ENCODE data around the gene FDCSP. TPM values are rescaled to one million over a fixed set of nuclear protein-coding genes. Genes with fewer than 3 reads are reported as not detected.

Gene FDCSP
- total and polyA plus RNA-seq, 9 donors, result 18.3 TPM; not detected in 8

DNA sequence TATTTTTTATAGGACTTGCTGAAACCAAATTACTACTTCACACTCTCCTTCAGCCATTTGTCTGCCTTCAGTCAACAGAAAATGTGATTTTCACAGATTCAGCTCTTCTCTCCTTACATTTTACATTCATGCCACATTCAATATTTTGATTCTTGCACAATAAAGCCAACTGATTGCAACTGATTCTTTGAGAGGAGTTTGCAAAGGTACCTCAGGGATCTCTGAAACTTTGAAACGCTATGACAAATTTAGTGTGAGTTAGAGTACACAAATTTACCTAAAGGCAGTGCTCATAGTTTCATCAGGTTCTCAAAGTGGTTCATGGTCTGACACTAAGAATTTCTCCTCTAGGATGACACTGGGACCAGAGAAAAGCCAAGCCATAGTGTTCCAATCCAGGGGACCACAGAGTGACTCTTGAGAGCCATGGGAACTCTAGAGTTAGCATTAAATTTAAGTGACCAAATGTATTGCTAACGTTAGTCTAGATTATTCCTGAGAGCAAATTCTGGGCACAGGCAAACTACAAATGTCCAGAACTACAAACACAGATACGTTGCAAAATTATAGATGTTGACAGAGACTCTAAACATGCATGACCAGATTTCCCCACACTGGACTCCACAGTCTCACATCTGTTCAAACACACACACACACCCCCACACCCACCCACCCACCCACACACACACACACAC, 25.5 kb downstream of the FDCSP start:
- DNase-seq, result no peak
- no peaks in the 10 kb centered on the region for H3K9me3 ChIP-seq
- WGBS, 3 donors, result 11 to 59% (median 25%) methylated on average over 3 of the region's 3 CpGs
- no peak overlapping the region for H3K27ac ChIP-seq
- no peak overlapping the region for H3K4me3 ChIP-seq
- peaks cover 5% of the 10 kb centered on the region for H3K27me3 ChIP-seq
- TF ChIP-seq POLR2A (IDR thresholded peaks at IDR 0.05) (no peak), CTCF (IDR thresholded peaks at IDR 0.05) (no peak), EP300 (IDR thresholded peaks at IDR 0.05) (no peak)
- no peaks in the 10 kb centered on the region for H3K4me1 ChIP-seq (ENCODE audit: insufficient read depth)
- intact Hi-C loops (cut with DNase I), result no loop called here
- no peaks in the 10 kb centered on the region for H3K36me3 ChIP-seq

DNA sequence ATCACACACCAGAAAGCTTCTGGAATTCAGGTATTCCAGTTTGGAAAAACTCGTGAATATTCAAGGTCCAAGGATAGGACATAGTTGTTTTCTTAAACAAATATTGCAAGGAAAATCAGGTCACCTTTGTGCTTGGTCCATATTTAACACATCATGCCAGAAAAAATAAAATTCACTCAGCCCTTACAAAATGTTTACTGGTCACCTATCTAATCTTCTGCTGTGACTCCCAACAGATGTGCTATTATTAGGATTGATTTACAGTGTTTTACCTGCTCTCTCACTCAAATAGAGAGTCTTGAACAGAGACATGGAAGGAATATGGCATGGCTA, 26.0 kb downstream of the FDCSP start:
- no peak for DNase-seq
- no peaks in the 10 kb centered on the region for H3K36me3 ChIP-seq
- no peak for TF ChIP-seq POLR2A (IDR thresholded peaks at IDR 0.05)
- TF ChIP-seq CTCF (IDR thresholded peaks at IDR 0.05), result no peak
- TF ChIP-seq EP300 (IDR thresholded peaks at IDR 0.05), result no peak
- H3K4me1 ChIP-seq (ENCODE audit: insufficient read depth), result no peaks in the 10 kb centered on the region
- 10 to 41% (median 13%) methylated on average over 1 of the region's 1 CpG for WGBS, 3 donors
- H3K4me3 ChIP-seq, result no peak overlapping the region
- peaks cover 5% of the 10 kb centered on the region for H3K27me3 ChIP-seq
- intact Hi-C loops (cut with DNase I), result no loop called here
- no peak overlapping the region for H3K27ac ChIP-seq
- H3K9me3 ChIP-seq, result no peaks in the 10 kb centered on the region

DNA sequence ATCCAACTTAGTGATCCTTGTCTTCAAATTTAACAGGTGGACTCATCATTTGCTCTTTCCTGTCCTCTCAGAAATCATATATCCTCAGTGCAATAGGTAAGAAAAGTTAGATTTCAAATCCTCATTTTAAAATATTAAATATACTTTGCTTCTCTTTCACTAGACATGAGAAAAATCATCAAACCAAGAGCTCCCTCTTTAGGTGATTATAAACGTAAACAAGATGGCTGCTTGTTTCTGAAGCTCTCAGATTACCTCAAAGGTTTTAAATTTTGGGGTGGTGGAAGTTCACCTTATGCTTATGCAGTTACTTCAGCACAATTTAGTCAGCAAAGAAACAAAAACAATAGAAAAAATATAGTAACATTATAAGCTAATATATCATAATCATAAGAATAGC, 43.8 kb downstream of the FDCSP start:
- TF ChIP-seq POLR2A (IDR thresholded peaks at IDR 0.05), result no peak
- no peak for TF ChIP-seq EP300 (IDR thresholded peaks at IDR 0.05)
- TF ChIP-seq CTCF (IDR thresholded peaks at IDR 0.05), result no peak
- no peak for DNase-seq
- Histone ChIP-seq H3K9me3 (no peaks in the 10 kb centered on the region), H3K36me3 (no peaks in the 10 kb centered on the region), H3K27me3 (peaks cover 2% of the 10 kb centered on the region), H3K4me1 (ENCODE audit: insufficient read depth) (no peaks in the 10 kb centered on the region), H3K27ac (no peak overlapping the region), H3K4me3 (no peak overlapping the region)
- intact Hi-C loops (cut with DNase I), result no loop called here
- WGBS, 3 donors, result 0 to 10% (median 1%) methylated on average over 1 of the region's 1 CpG

- WGBS, 3 donors, result 97 to 99% (median 99%) methylated on average over 2 of the region's 2 CpGs
- no peaks in the 10 kb centered on the region for H3K9me3 ChIP-seq
- DNase-seq, result no peak
- no peaks in the 10 kb centered on the region for H3K27me3 ChIP-seq
- intact Hi-C loops (cut with DNase I), result no loop called here
- no peaks in the 10 kb centered on the region for H3K36me3 ChIP-seq
- no peak for TF ChIP-seq CTCF (IDR thresholded peaks at IDR 0.05)
- TF ChIP-seq EP300 (IDR thresholded peaks at IDR 0.05), result no peak
- no peak for TF ChIP-seq POLR2A (IDR thresholded peaks at IDR 0.05)
- H3K4me3 ChIP-seq, result no peak overlapping the region
- no peaks in the 10 kb centered on the region for H3K4me1 ChIP-seq (ENCODE audit: insufficient read depth)
- no peak overlapping the region for H3K27ac ChIP-seq
Measured at GRCh38 chr4:70277121-70277520, 51.2 kb downstream of the FDCSP start.
